Left ventricle myocardium superior (tissue), 1 donor: ENCODE results near the gene MMS22L. TPM values are rescaled to one million over a fixed set of nuclear protein-coding genes. Genes with fewer than 3 reads are reported as not detected.

Experiments used
- ATAC-seq: fragments of 200-7000 bp; cut with Tn5 transposase; one replicate; pipeline ENCODE4 v1.9.1; 2020; ENCODE audit warnings: mild to moderate bottlenecking, moderate library complexity
- DNase-seq: peaks from one replicate; pipeline ENCODE4 v3.0.0-alpha.2; 2020
- intact Hi-C: fragments of 100-400 bp; cut with micrococcal nuclease; formaldehyde crosslinking; loops from one replicate; pipeline ENCODE4 v1.11.0; 2022
- long read RNA-seq: library from polyadenylated mRNA; unstranded; transcript quantifications from one replicate; pipeline ENCODE4 v2.0.0, GENCODE V29; 2021
- total RNA-seq: library from RNA; stranded (reverse); fragmentation: NEBNext Ultra II Directional; extraction: Animal tissue kit (Norgen Biotek cat#: 25700); gene quantifications from one replicate; pipeline ENCODE4 v1.2.1, GENCODE V29; 2021
- donor health status: DM: no; HTN: yes; CAD: no; lungs with severe emphysema.

MMS22L gene
- 3.3 TPM for total RNA-seq
- long read RNA-seq, partial matches to known transcripts: 0 of 1 reads
- long read RNA-seq, other reads (novel, unspliced or antisense): 1 of 1 reads

DNA sequence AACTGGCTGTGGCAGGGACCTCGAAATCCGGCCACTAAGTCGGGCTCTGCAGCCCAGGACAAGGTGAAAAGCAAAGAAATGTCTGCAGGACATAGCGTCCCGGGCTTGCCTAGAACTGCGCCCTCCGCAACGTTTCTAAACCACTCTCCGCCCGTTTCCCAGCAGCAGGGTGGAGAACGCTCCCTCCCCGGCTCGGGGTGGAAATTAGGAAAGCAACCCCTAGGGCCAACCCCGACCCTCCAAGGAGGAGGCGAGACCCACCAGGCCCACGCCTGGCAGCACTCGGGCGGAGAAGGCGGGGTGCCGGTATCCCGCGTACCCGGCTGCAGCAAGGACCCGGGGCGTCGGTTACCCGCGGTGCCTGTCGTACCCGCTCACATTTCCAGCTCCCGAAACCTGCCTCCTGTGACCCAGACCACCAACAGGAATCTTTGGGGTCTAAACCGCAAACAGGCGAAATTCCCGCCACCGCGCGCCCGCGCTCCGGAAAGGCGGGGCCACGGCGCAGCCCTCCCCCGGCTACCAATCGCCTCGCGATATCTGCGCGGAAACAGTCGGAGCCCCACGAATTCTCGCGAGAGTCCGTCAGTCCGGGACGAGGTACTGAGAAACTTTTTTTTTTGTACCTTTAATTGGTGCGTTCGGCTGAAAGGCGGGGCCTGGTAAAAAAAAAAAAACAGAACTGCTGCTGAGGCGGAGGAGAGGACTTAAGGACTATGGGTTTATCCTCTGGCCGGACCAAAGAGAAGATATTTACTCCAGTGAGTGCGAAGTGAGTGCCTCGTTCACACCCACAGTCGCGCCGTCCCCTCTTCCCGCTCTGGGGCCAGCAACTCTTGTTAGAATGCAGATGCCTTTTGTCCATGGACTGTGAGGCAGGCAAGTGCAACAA is at the start of gene MMS22L:
Gene MMS22L, minus strand, starts transcription at position 491 of the 892 bp plus-strand sequence. CDS start 739 bp downstream, outside the sequence.
- DNase-seq (peak; percentile 96), ATAC-seq (peak; percentile 100)
- intact Hi-C loops: no loop called here

DNA sequence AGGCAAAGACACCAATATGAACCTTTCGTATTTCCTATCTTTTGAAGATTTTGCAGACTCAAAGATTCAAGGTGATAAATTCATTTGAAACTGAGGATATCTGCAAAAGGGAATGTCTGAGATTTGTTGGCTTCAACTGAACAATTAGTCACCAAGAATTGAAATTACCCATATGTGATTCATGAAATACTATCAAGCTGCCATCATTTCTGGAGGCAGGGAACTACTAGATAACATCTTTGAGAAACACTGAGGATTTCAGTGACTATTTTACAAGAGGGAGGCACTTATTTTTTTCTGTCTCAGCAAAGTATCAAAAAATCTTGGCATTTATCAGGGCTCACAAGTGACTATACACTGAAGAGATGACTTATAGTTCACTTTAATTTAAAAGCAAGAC is 39.8 kb upstream of the MMS22L start:
- DNase-seq (no peak), ATAC-seq (no peak)
- intact Hi-C loops: no loop called here

DNA sequence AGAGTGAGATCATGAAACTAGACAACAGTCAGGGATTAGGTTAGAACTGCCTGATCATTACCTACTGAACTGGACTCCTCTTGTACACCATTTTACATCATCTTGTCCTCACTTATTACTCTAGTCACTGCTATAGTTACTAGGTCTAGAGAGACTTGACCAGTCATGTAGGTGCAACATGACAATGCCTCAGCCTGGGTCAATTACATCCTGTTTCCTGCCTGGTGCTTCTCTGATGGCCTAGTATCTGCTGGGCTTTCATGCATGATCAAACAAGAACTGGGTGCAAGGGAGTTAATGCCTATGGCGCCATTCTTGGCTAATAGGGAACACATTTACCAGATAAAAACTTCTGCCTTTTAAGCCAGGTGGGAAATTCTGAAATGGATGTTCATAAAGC is 39.2 kb upstream of the MMS22L start:
- intact Hi-C loops: no loop called here
- no peak for ATAC-seq

GRCh38 chr6:97316978-97317377 is 34.0 kb upstream of the MMS22L start:
- ATAC-seq (no peak), DNase-seq (no peak)
- intact Hi-C loops: no loop called here

More for the DNA sequence above, 39.2 kb upstream of the MMS22L start:
- DNase-seq: no peak

GRCh38 chr6:97312241-97312640 is 29.2 kb upstream of the MMS22L start:
- ATAC-seq (no peak), DNase-seq (no peak)
- intact Hi-C loops: no loop called here

GRCh38 chr6:97306544-97307320 is 23.7 kb upstream of the MMS22L start:
- DNase-seq (no peak), ATAC-seq (no peak)
- intact Hi-C loops: no loop called here

- no peak for ATAC-seq
- intact Hi-C loops: no loop called here
- no peak for DNase-seq
These were observed 22.5 kb upstream of the MMS22L start for GRCh38 chr6:97305414-97306066.

- DNase-seq: no peak
- intact Hi-C loops: no loop called here
- no peak for ATAC-seq
These were observed 21.7 kb upstream of the MMS22L start for GRCh38 chr6:97304701-97305100.

DNA sequence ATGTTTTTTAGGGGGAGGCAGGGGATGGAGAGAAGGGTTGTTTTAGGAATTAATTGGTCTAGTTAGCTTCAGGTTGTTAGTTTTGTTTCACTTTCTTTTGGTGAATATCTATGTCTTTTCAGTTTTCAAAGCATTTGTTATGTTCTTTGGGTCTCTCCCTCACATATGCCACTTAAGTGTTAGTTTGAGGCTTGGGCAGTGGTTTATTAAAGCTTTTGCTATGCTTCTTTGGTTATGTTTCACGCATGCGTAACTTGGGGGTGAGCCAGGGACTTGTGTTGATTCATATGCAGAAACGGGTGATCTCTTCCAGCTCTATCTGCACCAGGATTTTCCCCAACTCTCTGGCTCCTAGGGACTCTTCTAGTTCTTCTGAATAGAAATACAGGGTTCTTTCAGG is 11.4 kb upstream of the MMS22L start:
- intact Hi-C loops: no loop called here
- DNase-seq (no peak), ATAC-seq (no peak)

DNA sequence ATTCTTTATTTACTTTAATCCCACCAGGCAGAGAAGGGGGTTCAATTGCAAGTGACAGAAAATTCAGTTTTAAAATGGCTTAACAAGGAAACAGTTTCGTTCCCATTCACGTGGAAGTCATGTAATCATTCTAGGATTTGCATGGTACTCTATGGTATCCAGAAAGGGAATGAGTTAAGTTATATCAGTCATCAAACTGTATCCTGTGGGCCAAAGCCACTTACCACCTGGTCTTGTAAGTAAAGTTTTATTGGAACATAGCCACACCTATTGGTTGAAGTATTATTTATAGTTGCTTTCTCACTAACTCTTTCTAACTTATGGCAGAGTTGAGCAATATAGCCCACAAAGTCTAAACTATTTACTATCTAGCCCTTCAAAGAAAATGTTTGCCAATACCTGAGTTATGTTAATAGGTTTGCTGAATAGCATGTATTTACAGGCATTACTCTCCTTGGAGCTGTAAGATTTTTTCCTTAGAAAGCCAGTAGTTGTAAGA is 10.2 kb upstream of the MMS22L start:
- no peak for DNase-seq
- no peak for ATAC-seq
- intact Hi-C loops: no loop called here

DNA sequence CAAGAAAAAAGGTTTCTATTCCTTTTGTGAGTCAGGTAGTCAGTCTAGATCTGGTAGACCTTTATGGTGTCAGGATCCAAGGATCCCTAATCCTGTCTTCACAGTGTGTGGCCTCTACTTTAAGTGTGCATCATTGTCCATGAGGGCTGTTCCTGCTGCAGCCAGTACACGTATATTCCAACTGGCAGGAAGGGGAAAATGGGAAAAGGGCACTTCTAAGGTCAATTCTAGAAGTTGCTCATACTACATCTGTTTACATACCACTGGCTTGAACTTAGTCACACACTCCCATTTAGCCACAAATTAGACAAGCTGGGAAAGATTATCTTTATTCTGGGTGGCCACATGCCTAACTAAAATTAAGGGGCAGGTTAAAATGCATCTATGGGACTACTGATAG is 9.7 kb upstream of the MMS22L start:
- intact Hi-C loops: no loop called here
- ATAC-seq (no peak), DNase-seq (no peak)

DNA sequence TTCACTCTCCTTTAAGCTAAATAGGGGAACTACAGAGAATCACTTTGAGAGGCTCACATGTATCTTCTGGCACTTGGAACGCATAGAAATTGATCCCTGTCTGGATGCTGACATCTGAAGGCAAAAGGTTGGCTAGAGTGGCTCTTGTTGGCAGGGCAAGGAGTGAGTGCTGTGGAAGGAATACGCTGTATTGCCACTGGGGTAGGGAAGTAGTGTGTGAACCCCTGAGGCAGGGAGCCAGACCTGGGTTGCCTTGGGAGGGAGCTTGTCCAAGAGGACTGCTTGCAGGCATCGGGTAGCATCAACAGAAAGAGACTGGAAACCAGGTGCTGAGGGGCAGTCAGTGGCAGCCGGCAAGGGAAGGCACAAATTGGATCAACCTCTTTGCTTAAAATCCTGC is 8.9 kb upstream of the MMS22L start:
- intact Hi-C loops: no loop called here
- DNase-seq (no peak), ATAC-seq (no peak)

GRCh38 chr6:97289332-97289731 is 6.3 kb upstream of the MMS22L start:
- intact Hi-C loops: no loop called here
- DNase-seq (no peak), ATAC-seq (no peak)

DNA sequence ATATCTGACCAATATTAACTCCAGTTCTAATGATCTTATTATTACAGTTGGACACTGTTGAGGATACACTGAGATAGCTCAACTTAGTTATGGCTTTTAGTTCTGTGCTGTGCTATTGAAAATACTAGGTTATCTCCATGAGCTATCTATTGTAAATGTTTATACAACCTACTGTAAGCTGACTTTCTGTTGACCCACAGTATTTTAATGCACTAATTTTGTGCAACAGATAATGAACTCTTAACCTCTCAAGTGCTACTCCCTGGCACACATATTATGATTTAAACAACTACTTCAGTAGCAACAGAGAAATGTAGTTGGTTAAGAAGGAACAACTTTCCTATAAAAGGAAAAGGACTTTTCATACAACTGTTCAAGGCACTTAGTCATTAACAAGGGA is 5.2 kb upstream of the MMS22L start:
- intact Hi-C loops: no loop called here
- no peak for DNase-seq
- ATAC-seq: no peak

DNA sequence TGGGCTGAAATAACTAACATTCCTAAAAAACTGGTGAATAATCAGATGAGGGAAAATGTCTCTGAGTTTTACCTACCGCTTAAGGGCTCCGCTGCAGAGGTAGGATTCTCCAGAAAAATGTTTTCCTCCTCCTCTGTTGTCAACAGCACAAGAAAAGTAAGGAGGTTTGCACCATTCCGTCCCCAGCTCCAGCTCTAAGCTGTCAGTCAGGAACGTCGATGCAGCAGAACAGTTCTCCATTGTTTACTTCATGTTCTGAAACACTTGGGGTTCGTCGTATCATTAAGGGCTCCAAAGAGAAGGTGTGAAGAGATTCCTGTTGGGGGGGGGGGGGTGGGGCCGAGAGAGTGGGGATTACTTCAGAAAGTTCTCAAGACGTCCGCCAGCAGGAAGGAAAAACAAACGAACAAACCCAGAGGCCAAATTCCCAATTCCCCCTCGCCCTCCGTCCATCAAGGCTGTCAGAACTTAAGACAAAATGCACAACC is 734 bp downstream of the MMS22L start:
- DNase-seq (no peak), ATAC-seq (no peak)
- intact Hi-C loops: no loop called here

- no peak for DNase-seq
- ATAC-seq: no peak
- intact Hi-C loops: no loop called here
These were observed 2.2 kb downstream of the MMS22L start for GRCh38 chr6:97280766-97281165.

GRCh38 chr6:97275804-97276203 is 7.2 kb downstream of the MMS22L start:
- intact Hi-C loops: no loop called here
- no peak for DNase-seq
- no peak for ATAC-seq

DNA sequence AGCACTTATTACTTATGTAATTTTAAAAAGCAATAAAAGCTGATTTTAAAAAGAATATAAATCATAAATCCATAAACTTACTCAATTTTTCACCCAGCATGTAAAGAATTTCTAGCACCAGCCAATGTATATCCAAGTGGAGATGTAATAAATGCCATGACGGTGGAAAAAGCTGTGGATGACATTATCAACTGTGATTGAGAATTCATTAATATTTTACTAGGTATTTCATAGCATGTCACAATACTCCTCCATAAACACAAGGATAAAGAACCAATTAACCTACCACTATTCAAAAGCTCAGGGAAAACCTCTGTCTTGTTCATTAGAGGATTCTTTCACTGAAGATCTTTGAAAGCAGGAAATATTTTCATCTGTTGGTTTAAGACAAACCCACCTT is 13.2 kb downstream of the MMS22L start:
- intact Hi-C loops: no loop called here
- ATAC-seq (no peak), DNase-seq (no peak)

- ATAC-seq (no peak), DNase-seq (no peak)
- intact Hi-C loops: no loop called here
These were observed 20.3 kb downstream of the MMS22L start for GRCh38 chr6:97262676-97263075.

- ATAC-seq: no peak
- no peak for DNase-seq
- intact Hi-C loops: no loop called here
These were observed 36.2 kb downstream of the MMS22L start for GRCh38 chr6:97246842-97247241.
